MM.1S (cell line): ENCODE data around the gene HLA-DPA1.

Experiments used
- CTCF ChIP-seq: fragments of 300-600 bp; sonication (generic); IDR thresholded peaks from 2 replicates; pipeline ENCODE4 v1.5.1; 2016; ENCODE audit warnings: antibody characterized with exemption, low read length, mixed read lengths
- EZH2 ChIP-seq: fragments of 300-600 bp; sonication (generic); optimal IDR thresholded peaks from 2 replicates; pipeline ENCODE3; 2017; ENCODE audit warnings: low read depth, mild to moderate bottlenecking, antibody characterized with exemption, low read length, mixed read lengths
- EZH2phosphoT487 ChIP-seq: fragments of 300-600 bp; sonication (generic); IDR thresholded peaks from 2 replicates; pipeline ENCODE4 v1.6.1; 2018; ENCODE audit warnings: antibody characterized with exemption, low read length

- TF ChIP-seq CTCF (peak; percentile 32), EZH2 (no peak), EZH2phosphoT487 (no peak)
Observed at GRCh38 chr6:33049323-33050013, 24.0 kb downstream of the HLA-DPA1 start.
